Pancreas (tissue), 10 donors: ENCODE results near the gene CCNK. TPM values are rescaled to one million over a fixed set of nuclear protein-coding genes. Genes with fewer than 3 reads are reported as not detected.

Source experiments
- ATAC-seq, 4 donors: fragments of 200-7000 bp; cut with Tn5 transposase; one replicate each; pipeline versions ENCODE4 v1.8.0 to v1.9.1; 2020; ENCODE audit warnings: mild to moderate bottlenecking in 4 of 4, moderate library complexity in 4 of 4
- DNase-seq, 6 donors: peaks; one replicate each; pipeline ENCODE4 v3.0.0-alpha.2; 2020
- FAIRE-seq: peaks from 2 replicates; lab custom pipeline; 2012; peaks lifted over from hg19 to GRCh38; lab: Jason Lieb, UNC
- H3K27ac ChIP-seq, 4 donors: fragments of 200-600 bp; sonication (generic); 1 replicate in 3 of 4; 2 replicates in 1 of 4; pipeline versions ENCODE4 v1.5.0 to v1.8.0; 2020
- H3K27me3 ChIP-seq, 4 donors: fragments of 200-600 bp; one replicate each; pipeline ENCODE4 v1.8.0; 2021
- H3K36me3 ChIP-seq, 3 donors: fragments of 200-600 bp; sonication (generic) in 1 of 3; one replicate each; pipeline versions ENCODE4 v1.5.0 to v1.8.0; 2020 to 2021
- H3K4me1 ChIP-seq, 3 donors: fragments of 200-600 bp; one replicate each; pipeline ENCODE4 v1.8.0; 2021
- H3K4me3 ChIP-seq, 4 donors: fragments of 200-600 bp; sonication (generic) in 2 of 4; one replicate each; pipeline versions ENCODE4 v1.5.0 to v1.8.0; 2020 to 2021
- H3K9me3 ChIP-seq, 4 donors: fragments of 200-600 bp; one replicate each; pipeline ENCODE4 v1.8.0; 2021
- WGBS, 2 donors: extraction: QIAGEN DNeasy Blood & Tissue Kit; methylation state at CpG; one replicate each; pipeline ENCODE4 v1.1.7; 2013; 5-methylcytosine and 5-hydroxymethylcytosine counted together
- intact Hi-C, 3 donors: fragments of 100-400 bp; cut with DNase I; formaldehyde crosslinking; loops; one replicate each; pipeline versions ENCODE4 v1.11.1 to v1.14.2; 2022
- polyA plus RNA-seq, 2 donors: library from polyadenylated mRNA; stranded (reverse); fragments of 200-250 nt; gene quantifications; one replicate each; pipeline ENCODE4 v1.2.3, GENCODE V29; 2013
- total RNA-seq, 6 donors: library from RNA; stranded (reverse); fragmentation: NEBNext Ultra II Directional in 4 of 6; extraction: Animal tissue kit (Norgen Biotek cat#: 25700) in 4 of 6; gene quantifications; one replicate each; pipeline versions ENCODE4 v1.2.1 to v1.2.4, GENCODE V29; 2021 to 2023
- TF ChIP-seq, protein P1 (sequence below), 4 donors: fragments of 200-600 bp; sonication (generic) in 3 of 4; IDR thresholded peaks; one replicate each; pipeline versions ENCODE4 v1.5.0 to v1.8.0; 2021; ENCODE audit warnings: antibody characterized with exemption in 4 of 4
- donor health status: healthy with polysubstance abuse.
- donor health status: DM: no; HTN: no; CAD: no; lungs with moderate emphysema.
- donor health status: DM: no; HTN: no; CAD: no.
- donor health status: control.
- donor health status: control.
- donor health status: Bipolar disorder and iron deficiency.
- donor health status: DM: yes; HTN: yes; CAD: no.
- donor health status: DM: no; HTN: no; CAD: no.
- donor health status: DM: no; HTN: no; CAD: no.
- donor health status: DM: yes; HTN: yes; CAD: no.

Gene CCNK
- total and polyA plus RNA-seq, 8 donors, result 7.9 to 23.4 (median 14.5) TPM

DNA sequence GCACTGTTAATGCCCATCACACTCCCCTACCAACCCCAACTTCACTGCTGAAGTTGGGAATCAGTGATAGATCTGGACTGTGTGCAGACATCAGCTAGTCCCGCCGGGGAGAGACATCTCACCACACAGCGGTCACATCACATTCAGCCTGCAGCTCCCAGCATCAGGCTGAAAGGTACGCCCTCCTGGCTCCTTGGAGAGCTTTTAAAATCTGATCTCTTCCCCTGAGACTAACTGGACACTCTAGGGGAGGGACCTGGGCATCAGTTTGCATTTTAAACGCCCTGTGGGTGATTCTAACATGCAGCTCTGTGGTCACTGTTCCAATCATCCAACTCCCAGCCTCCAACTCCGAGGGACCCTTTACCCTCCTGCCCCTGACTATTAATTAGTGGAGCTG, 64.4 kb downstream of the CCNK start:
- Histone ChIP-seq H3K27ac (no peak overlapping the region), H3K4me1 (peaks cover 0 to 5% (median 3%) of the 10 kb centered on the region in 3 donors), H3K27me3 (no peaks in the 10 kb centered on the region), H3K4me3 (no peak overlapping the region), H3K36me3 (no peaks in the 10 kb centered on the region), H3K9me3 (no peaks in the 10 kb centered on the region)
- TF ChIP-seq, protein P1, sequence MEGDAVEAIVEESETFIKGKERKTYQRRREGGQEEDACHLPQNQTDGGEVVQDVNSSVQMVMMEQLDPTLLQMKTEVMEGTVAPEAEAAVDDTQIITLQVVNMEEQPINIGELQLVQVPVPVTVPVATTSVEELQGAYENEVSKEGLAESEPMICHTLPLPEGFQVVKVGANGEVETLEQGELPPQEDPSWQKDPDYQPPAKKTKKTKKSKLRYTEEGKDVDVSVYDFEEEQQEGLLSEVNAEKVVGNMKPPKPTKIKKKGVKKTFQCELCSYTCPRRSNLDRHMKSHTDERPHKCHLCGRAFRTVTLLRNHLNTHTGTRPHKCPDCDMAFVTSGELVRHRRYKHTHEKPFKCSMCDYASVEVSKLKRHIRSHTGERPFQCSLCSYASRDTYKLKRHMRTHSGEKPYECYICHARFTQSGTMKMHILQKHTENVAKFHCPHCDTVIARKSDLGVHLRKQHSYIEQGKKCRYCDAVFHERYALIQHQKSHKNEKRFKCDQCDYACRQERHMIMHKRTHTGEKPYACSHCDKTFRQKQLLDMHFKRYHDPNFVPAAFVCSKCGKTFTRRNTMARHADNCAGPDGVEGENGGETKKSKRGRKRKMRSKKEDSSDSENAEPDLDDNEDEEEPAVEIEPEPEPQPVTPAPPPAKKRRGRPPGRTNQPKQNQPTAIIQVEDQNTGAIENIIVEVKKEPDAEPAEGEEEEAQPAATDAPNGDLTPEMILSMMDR (IDR thresholded peaks at IDR 0.05), result no peak
- 79 to 80% methylated on average over 6 of the region's 6 CpGs for WGBS, 2 donors
- no peak for ATAC-seq
- no peak for DNase-seq
- FAIRE-seq, result no peak
- intact Hi-C loops, result no loop called here

DNA sequence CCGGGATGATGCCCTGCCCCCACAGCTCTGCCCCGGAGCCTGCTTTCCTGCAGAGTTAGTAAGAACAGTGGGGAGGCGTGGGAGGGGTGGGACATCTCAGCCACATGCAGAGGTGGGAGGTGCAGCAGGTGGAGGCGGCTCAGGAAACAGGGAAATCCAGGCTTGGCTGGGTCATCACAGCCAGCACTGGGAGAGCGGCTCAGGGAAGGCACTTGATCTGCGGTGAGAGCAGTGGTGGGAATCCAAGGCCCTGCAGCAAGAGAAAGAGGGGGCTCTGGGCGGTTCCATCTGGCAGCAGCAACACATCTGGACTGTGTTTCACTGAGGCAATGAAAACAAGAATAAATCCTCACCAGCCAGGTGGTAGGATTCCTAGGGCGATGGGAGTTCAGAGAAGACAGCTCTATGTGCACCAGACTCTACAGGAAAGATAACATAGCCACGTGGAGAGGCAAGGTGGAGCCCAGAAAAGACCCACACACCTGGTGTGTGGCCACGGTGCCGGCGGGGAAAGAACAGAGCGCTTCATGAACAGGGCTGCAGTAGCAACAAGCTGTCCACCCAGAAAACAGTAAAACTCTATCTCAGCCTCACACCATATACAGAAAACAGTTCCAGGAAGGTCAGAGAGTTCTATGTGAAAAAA, 65.1 kb downstream of the CCNK start:
- ATAC-seq, result peak; percentile 22 to 62 (median 35)
- peak in 1 of 6 donors; percentile 51 for DNase-seq
- Histone ChIP-seq H3K27me3 (no peaks in the 10 kb centered on the region), H3K4me3 (no peak overlapping the region), H3K9me3 (no peaks in the 10 kb centered on the region), H3K4me1 (peaks cover 0 to 5% (median 3%) of the 10 kb centered on the region in 3 donors), H3K36me3 (no peaks in the 10 kb centered on the region), H3K27ac (no peak overlapping the region)
- intact Hi-C loops, result no loop called here
- TF ChIP-seq, protein P1 (IDR thresholded peaks at IDR 0.05), result no peak
- FAIRE-seq, result no peak
- WGBS, 2 donors, result 25 to 29% methylated on average over 13 of the region's 13 CpGs

DNA sequence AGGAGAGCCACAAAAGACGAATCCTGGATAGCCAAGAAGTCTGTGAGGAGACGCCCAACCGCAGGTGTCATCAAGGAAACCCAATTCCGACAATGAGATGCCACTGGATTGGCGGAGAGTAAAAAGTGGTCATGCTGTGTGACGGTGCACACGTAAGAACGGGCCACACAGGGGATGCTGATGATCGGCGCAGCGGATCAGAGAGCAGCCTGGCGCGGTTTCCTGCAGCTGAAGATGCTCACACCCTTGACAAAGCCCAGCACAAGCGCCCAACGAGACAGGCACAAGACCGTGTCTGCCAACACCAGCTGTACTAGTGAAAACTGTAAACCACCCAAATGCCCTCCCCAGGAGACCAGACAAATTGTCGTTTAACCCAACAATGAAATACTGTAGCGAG, 67.0 kb downstream of the CCNK start:
- Histone ChIP-seq H3K36me3 (no peaks in the 10 kb centered on the region), H3K9me3 (no peaks in the 10 kb centered on the region), H3K27me3 (no peaks in the 10 kb centered on the region), H3K27ac (no peak overlapping the region), H3K4me1 (peaks cover 17 to 21% (median 19%) of the 10 kb centered on the region in 3 donors), H3K4me3 (no peak overlapping the region)
- DNase-seq, result no peak
- WGBS, 2 donors, result 89 to 90% methylated on average over 18 of the region's 18 CpGs
- TF ChIP-seq, protein P1 (IDR thresholded peaks at IDR 0.05), result no peak
- FAIRE-seq, result no peak
- intact Hi-C loops, result no loop called here
- no peak for ATAC-seq

GRCh38 chr14:99548871-99549515, 67.8 kb downstream of the CCNK start:
- 74 to 81% methylated on average over 10 of the region's 10 CpGs for WGBS, 2 donors
- Histone ChIP-seq H3K4me1 (peaks cover 23 to 28% (median 27%) of the 10 kb centered on the region in 3 donors), H3K4me3 (no peak overlapping the region)

More at GRCh38 chr14:99548871-99549515, 67.8 kb downstream of the CCNK start:
- intact Hi-C loops, result no loop called here
- no peak for ATAC-seq
- no peak for DNase-seq
- Histone ChIP-seq H3K9me3 (no peaks in the 10 kb centered on the region), H3K36me3 (no peaks in the 10 kb centered on the region), H3K27ac (no peak overlapping the region), H3K27me3 (no peaks in the 10 kb centered on the region)
- TF ChIP-seq, protein P1 (IDR thresholded peaks at IDR 0.05), result no peak
- FAIRE-seq, result no peak
